Endothelial cell of umbilical vein (primary cell): Measurements from ENCODE around the gene CHMP5. TPM values are rescaled to one million over a fixed set of nuclear protein-coding genes. Genes with fewer than 3 reads are reported as not detected.

Source experiments
- BruUV-seq: library from RNA; stranded (reverse); fragments of 400-500 nt; replicated peaks from 2 replicates; lab custom pipeline; 2021; lab: Mats Ljungman, UMichigan
- CTCF ChIA-PET: fragments of 300-600, 350-600 bp; sonication (Branson Sonifier 250); formaldehyde crosslinking; loops from one replicate; lab custom pipeline; 2021; ENCODE audit warnings: antibody characterized with exemption, inconsistent platforms; lab: Charles Lee
- POLR2A ChIA-PET: fragments of 300-600, 350-600 bp; sonication (Branson Sonifier 250); formaldehyde crosslinking; loops from one replicate; lab custom pipeline; 2021; ENCODE audit warnings: antibody characterized with exemption, inconsistent platforms; lab: Charles Lee
- DNase-seq: peaks from one replicate; pipeline ENCODE4 v3.0.0-alpha.2; 2011; ENCODE audit warnings: low read depth, low spot score
- FAIRE-seq: peaks from 2 replicates; lab custom pipeline; 2011; peaks lifted over from hg19 to GRCh38; lab: Jason Lieb, UNC
- H2AFZ ChIP-seq: 2 replicates; pipeline ENCODE4 v1.6.0; 2012; ENCODE audit warnings: low read depth, low read length, control low read depth, inconsistent platforms
- H3K27ac ChIP-seq: 2 replicates; pipeline ENCODE4 v1.5.1; 2011; ENCODE audit warnings: low read depth, mild to moderate bottlenecking, control low read depth, low read length, moderate library complexity; ENCODE audit not compliant: insufficient read depth
- H3K27me3 ChIP-seq, 2 experiments: 2 replicates each; pipeline versions ENCODE4 v1.6.0 to v1.6.1; 2011; ENCODE audit warnings: low read length in 2 of 2, mixed read lengths in 1 of 2; ENCODE audit not compliant: control insufficient read depth in 2 of 2, insufficient read depth in 2 of 2
- H3K36me3 ChIP-seq, 2 experiments: 2 replicates in 1 of 2; 3 replicates in 1 of 2; pipeline ENCODE4 v1.5.1; 2011; ENCODE audit warnings: low read length in 2 of 2, mild to moderate bottlenecking in 1 of 2, moderate library complexity in 1 of 2; ENCODE audit not compliant: control insufficient read depth in 2 of 2, insufficient read depth in 2 of 2; ENCODE audit errors: extremely low read depth in 1 of 2
- H3K4me1 ChIP-seq: 3 replicates; pipeline ENCODE4 v1.5.1; 2011; ENCODE audit warnings: mild to moderate bottlenecking, low read length; ENCODE audit not compliant: control insufficient read depth, insufficient read depth; ENCODE audit errors: extremely low read depth
- H3K4me2 ChIP-seq: 2 replicates; pipeline ENCODE4 v1.6.1; 2011; ENCODE audit warnings: low read length, control low read depth, mixed read lengths; ENCODE audit not compliant: insufficient read depth
- H3K4me3 ChIP-seq, 3 experiments: fragments of 200-600 bp in 1 of 3; sonication (generic), shearing (Covaris generic) in 1 of 3; replicated peaks in 1 of 3; 2 replicates each; pipeline ENCODE4 v1.5.1; 2011 to 2016; ENCODE audit warnings: control low read depth in 3 of 3, low read length in 3 of 3, mild to moderate bottlenecking in 2 of 3, inconsistent platforms in 1 of 3, low read depth in 1 of 3, moderate library complexity in 1 of 3; ENCODE audit not compliant: insufficient read depth in 1 of 3
- H3K79me2 ChIP-seq: 2 replicates; pipeline ENCODE4 v1.6.0; 2012; ENCODE audit warnings: low read length, inconsistent platforms; ENCODE audit not compliant: control insufficient read depth, insufficient read depth
- H3K9ac ChIP-seq: replicated peaks from 2 replicates; pipeline ENCODE3; 2011; ENCODE audit warnings: low read length, control low read depth; ENCODE audit not compliant: insufficient read depth; ENCODE audit errors: extremely low read depth
- H3K9me1 ChIP-seq: replicated peaks from 3 replicates; pipeline ENCODE4 v1.6.0; 2011; ENCODE audit warnings: mild to moderate bottlenecking, low read length; ENCODE audit not compliant: control insufficient read depth, insufficient read depth; ENCODE audit errors: extremely low read depth
- H3K9me3 ChIP-seq: replicated peaks from 2 replicates; pipeline ENCODE4 v1.5.1; 2012; ENCODE audit warnings: low read length, inconsistent platforms; ENCODE audit not compliant: control insufficient read depth, insufficient read depth
- H4K20me1 ChIP-seq: replicated peaks from 2 replicates; pipeline ENCODE3; 2011; ENCODE audit warnings: mild to moderate bottlenecking, low read length; ENCODE audit not compliant: control insufficient read depth, insufficient read depth; ENCODE audit errors: extremely low read depth
- CTCF ChIP-seq, 2 donors: IDR thresholded peaks; 1 replicate in 1 of 2; 2 replicates in 1 of 2; pipeline ENCODE4 v1.5.1; 2011; ENCODE audit warnings: low read length in 2 of 2, mild to moderate bottlenecking in 2 of 2, moderate library complexity in 2 of 2, control low read depth in 1 of 2, inconsistent platforms in 1 of 2, low read depth in 1 of 2; ENCODE audit not compliant: insufficient read depth in 1 of 2; ENCODE audit errors: extremely low read depth in 1 of 2
- EZH2 ChIP-seq: IDR thresholded peaks from 2 replicates; pipeline ENCODE4 v1.6.1; 2012; ENCODE audit warnings: borderline replicate concordance, low read depth, mild to moderate bottlenecking, moderate library complexity, low read length, inconsistent platforms; ENCODE audit not compliant: severe bottlenecking
- FOS ChIP-seq: IDR thresholded peaks from 2 replicates; pipeline ENCODE4 v1.6.1; 2011; ENCODE audit warnings: mild to moderate bottlenecking, low read length, moderate library complexity, borderline replicate concordance; ENCODE audit not compliant: insufficient read depth
- GATA2 ChIP-seq: IDR thresholded peaks from 2 replicates; pipeline ENCODE4 v1.7.0; 2011; ENCODE audit warnings: low read depth, mild to moderate bottlenecking, moderate library complexity, mixed read lengths, low read length; ENCODE audit not compliant: insufficient read length, insufficient read depth
- JUN ChIP-seq: IDR thresholded peaks from 2 replicates; pipeline ENCODE4 v1.6.1; 2011; ENCODE audit warnings: borderline replicate concordance, low read depth; ENCODE audit not compliant: insufficient read length, insufficient read depth
- MYC ChIP-seq: IDR thresholded peaks from one replicate; pipeline ENCODE4 v1.6.1; 2011; ENCODE audit warnings: mild to moderate bottlenecking, low read depth, low read length
- POLR2A ChIP-seq: IDR thresholded peaks from 2 replicates; pipeline ENCODE4 v1.6.1; 2012; ENCODE audit warnings: low read depth, mild to moderate bottlenecking, control low read depth, low read length
- POLR2AphosphoS5 ChIP-seq: IDR thresholded peaks from 2 replicates; pipeline ENCODE4 v1.6.1; 2012; ENCODE audit warnings: low read depth, mild to moderate bottlenecking, control low read depth, low read length, moderate library complexity; ENCODE audit not compliant: insufficient read depth
- dilution Hi-C: fragments of 300-500 bp; cut with MboI; formaldehyde crosslinking; loops from one replicate; pipeline ENCODE4 v1.15.0; 2019; ENCODE audit warnings: low sequenced_read_pairs; ENCODE audit not compliant: extremely low pct_ligation_motif_present
- intact Hi-C: fragments of 100-400 bp; cut with micrococcal nuclease; formaldehyde crosslinking; loops from one replicate; pipeline ENCODE4 v1.10.0; 2022
- polyA plus RNA-seq, 4 experiments: library from polyadenylated mRNA; depleted of rRNA in 3 of 4; stranded (reverse) in 3 of 4; unstranded in 1 of 4; fragments of >200 nt; gene quantifications; 2 replicates each; pipeline versions ENCODE4 v1.2.1 to v1.2.3, GENCODE V29; 2011 to 2012; ENCODE audit warnings: missing spikeins in 1 of 4
- total RNA-seq: library from RNA; stranded (reverse); gene quantifications from 2 replicates; pipeline ENCODE4 v1.2.3, GENCODE V29; 2021

The CHMP5 gene
- total and polyA plus RNA-seq, 2 donors (not counting 3 experiments of a cell fraction or from before 2014, with no cell fraction given) = 33.2 to 55.8 TPM

GRCh38 chr9:33231623-33231942 lies 33.3 kb upstream of the CHMP5 start:
- Histone ChIP-seq H3K79me2 (no peaks in the 10 kb centered on the region), H3K4me1 (no peaks in the 10 kb centered on the region), H3K9me3 (no peaks in the 10 kb centered on the region), H3K9ac (no peak overlapping the region), H3K27me3 (peaks cover 0 to 16% of the 10 kb centered on the region in 2 experiments), H3K4me2 (no peak overlapping the region), H3K9me1 (no peaks in the 10 kb centered on the region), H3K4me3 (no peak overlapping the region), H2AFZ (no peak overlapping the region), H3K27ac (no peak overlapping the region), H4K20me1 (no peaks in the 10 kb centered on the region), H3K36me3 (no peaks in the 10 kb centered on the region)
- TF ChIP-seq POLR2AphosphoS5 = no peak
- no peak for TF ChIP-seq JUN
- FAIRE-seq (no peak), DNase-seq (no peak)
- intact Hi-C loops = no loop called here
- BruUV-seq = no TSS peak
- ChIA-PET POLR2A (no interaction called here), CTCF (interaction anchor here (1.1 kb wide), 1 partner anchor 79 kb away, joined by 3 read pairs; no protein-coding TSS in a partner anchor)
- dilution Hi-C loops = no loop called here

- no peaks in the 10 kb centered on the region for H3K9me1 ChIP-seq
- no peak overlapping the region for H2AFZ ChIP-seq
- no peak overlapping the region for H3K9ac ChIP-seq
- H4K20me1 ChIP-seq = no peaks in the 10 kb centered on the region
- no peaks in the 10 kb centered on the region for H3K4me1 ChIP-seq
- CTCF ChIA-PET = no interaction called here
- DNase-seq (no peak), FAIRE-seq (no peak)
- no peak for TF ChIP-seq FOS
- no peak for TF ChIP-seq EZH2
- no peak for TF ChIP-seq GATA2
- no peak for TF ChIP-seq JUN
- TF ChIP-seq CTCF (IDR thresholded peaks at IDR 0.05; ENCODE audit: extremely low read depth in 1 of 2, insufficient read depth in 1 of 2, low read depth in 1 of 2, low read length in 2 of 2) = no peak
- TF ChIP-seq POLR2A = no peak
- TF ChIP-seq MYC = no peak
- no peak for TF ChIP-seq POLR2AphosphoS5
- no peaks in the 10 kb centered on the region for H3K36me3 ChIP-seq
- dilution Hi-C loops = no loop called here
- no peak overlapping the region for H3K27ac ChIP-seq
- BruUV-seq = no TSS peak
- H3K27me3 ChIP-seq = peaks cover 0 to 16% of the 10 kb centered on the region in 2 experiments
- no peaks in the 10 kb centered on the region for H3K79me2 ChIP-seq
- H3K4me3 ChIP-seq = no peak overlapping the region
- intact Hi-C loops = no loop called here
- H3K9me3 ChIP-seq = no peaks in the 10 kb centered on the region
- POLR2A ChIA-PET = no interaction called here
- H3K4me2 ChIP-seq = no peak overlapping the region
Measured at GRCh38 chr9:33232815-33233214, 32.0 kb upstream of the CHMP5 start.
